OCI-LY1 (cell line): ENCODE measurements around the gene XPA.

Source experiments
- CTCF ChIP-seq: fragments of 200-600 bp; sonication (generic), shearing (Covaris generic); IDR thresholded peaks from 2 replicates; pipeline ENCODE4 v1.5.1; 2017; ENCODE audit warnings: mild to moderate bottlenecking, antibody characterized with exemption, low read length, moderate library complexity, mixed read lengths
- EZH2 ChIP-seq: fragments of 200-600 bp; sonication (generic), shearing (Covaris generic); IDR thresholded peaks from 2 replicates; pipeline ENCODE4 v1.8.0; 2017; ENCODE audit warnings: borderline replicate concordance, mixed run types, mild to moderate bottlenecking, antibody characterized with exemption, low read length, moderate library complexity, mixed read lengths

- TF ChIP-seq CTCF (no peak), EZH2 (no peak)
Measured at GRCh38 chr9:97694769-97695168, 2.4 kb downstream of the XPA start.
